H54 (cell line): ENCODE data around the gene LPP.

Source experiments
- DNase-seq: peaks from one replicate; pipeline ENCODE4 v3.0.0; 2011; ENCODE audit warnings: low spot score, mixed read lengths; ENCODE audit not compliant: insufficient read length
- FAIRE-seq: peaks from 3 replicates; lab custom pipeline; 2011; peaks lifted over from hg19 to GRCh38; lab: Jason Lieb, UNC
- POLR2A ChIP-seq: IDR thresholded peaks from 2 replicates; pipeline ENCODE4 v1.6.1; 2011; ENCODE audit warnings: low read depth, mild to moderate bottlenecking, low read length

Gene LPP

DNA sequence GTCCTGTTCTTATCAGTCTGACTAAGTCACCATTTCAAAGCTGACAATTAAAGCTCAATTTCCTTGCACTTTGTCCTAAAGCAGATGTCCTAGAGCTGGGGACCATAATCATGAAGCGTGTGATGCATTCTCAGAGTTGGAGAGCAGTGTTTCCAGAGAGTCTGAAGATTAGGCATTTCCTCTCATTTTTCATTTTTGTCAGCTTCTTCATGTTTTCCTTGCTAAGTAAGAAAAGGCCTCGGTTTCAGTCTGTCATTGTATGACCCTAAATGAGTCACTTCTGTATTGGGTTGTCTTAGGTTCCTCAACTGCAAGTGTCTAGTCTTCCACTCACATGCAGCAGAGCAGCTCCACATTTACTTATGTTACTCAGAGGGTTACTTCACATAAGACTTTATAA, 760.6 kb downstream of the LPP start:
- DNase-seq = no peak
- no peak for TF ChIP-seq POLR2A
- peak; percentile 93 for FAIRE-seq

DNA sequence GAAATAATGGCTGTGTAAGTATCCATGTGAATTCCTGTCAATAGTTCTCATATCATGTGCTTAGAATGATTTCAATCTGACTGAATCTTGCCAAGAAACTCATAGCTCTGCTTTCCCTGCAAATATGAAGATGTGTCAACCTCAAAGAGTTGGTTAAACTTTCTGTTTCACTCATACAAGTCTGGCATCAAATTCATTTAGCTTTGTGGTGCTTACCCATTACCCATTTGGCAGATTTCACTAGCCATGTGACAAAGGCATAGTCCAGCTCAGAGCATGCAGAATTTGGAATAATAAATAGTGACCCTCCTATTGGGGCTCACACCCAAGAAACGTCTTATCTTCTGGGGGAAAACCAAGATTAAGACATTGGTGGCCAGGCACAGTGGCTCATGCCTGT, 761.2 kb downstream of the LPP start:
- TF ChIP-seq POLR2A = no peak
- FAIRE-seq (peak; percentile 66), DNase-seq (no peak)

- FAIRE-seq = peak; percentile 64
- no peak for TF ChIP-seq POLR2A
- no peak for DNase-seq
Observed at GRCh38 chr3:188916934-188917401, 763.0 kb downstream of the LPP start.

- FAIRE-seq (no peak), DNase-seq (no peak)
- no peak for TF ChIP-seq POLR2A
Observed at GRCh38 chr3:188918093-188918492, 764.1 kb downstream of the LPP start.

- DNase-seq (no peak), FAIRE-seq (no peak)
- TF ChIP-seq POLR2A = no peak
Observed at GRCh38 chr3:188923671-188924070, 769.7 kb downstream of the LPP start.

DNA sequence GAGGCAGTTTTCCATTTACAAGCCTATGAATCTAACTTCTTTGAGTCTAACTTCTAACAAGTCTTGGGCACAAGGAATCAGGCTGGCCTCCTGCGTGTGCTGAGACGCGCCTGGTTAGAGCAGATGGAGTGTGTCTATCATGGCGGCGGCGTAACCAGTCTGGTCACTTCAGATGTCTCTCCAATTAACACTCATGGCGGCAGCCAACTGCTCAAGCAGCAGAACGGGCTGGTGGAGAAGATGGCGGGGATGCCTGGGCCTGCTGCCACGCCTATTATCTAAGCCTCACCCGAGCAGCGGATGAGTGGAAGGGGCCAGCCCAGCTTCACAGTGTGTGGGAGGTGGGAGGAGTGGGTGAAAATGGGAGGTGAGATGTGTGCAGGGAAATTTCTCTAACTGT, 771.4 kb downstream of the LPP start:
- FAIRE-seq = no peak
- TF ChIP-seq POLR2A = no peak
- DNase-seq = no peak

DNA sequence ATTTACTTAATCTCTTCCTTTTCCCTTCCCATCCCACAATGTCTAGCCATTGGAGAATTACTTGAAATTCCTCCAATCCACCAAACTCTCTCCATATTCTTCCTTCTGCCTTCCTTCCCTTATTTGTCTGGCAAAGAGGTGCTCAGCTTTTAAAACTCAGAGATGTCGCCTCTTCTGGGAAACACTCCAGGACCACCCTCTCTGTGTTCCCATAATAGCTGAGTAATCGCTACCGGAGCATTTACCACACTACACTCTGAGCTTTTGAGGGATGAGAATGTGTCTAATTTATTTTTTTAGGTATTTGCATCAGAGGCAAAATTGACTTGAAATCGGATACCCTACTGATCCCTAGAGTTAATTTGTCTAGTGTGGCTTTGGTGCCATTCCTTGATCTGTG, 772.2 kb downstream of the LPP start:
- FAIRE-seq (no peak), DNase-seq (no peak)
- no peak for TF ChIP-seq POLR2A

DNA sequence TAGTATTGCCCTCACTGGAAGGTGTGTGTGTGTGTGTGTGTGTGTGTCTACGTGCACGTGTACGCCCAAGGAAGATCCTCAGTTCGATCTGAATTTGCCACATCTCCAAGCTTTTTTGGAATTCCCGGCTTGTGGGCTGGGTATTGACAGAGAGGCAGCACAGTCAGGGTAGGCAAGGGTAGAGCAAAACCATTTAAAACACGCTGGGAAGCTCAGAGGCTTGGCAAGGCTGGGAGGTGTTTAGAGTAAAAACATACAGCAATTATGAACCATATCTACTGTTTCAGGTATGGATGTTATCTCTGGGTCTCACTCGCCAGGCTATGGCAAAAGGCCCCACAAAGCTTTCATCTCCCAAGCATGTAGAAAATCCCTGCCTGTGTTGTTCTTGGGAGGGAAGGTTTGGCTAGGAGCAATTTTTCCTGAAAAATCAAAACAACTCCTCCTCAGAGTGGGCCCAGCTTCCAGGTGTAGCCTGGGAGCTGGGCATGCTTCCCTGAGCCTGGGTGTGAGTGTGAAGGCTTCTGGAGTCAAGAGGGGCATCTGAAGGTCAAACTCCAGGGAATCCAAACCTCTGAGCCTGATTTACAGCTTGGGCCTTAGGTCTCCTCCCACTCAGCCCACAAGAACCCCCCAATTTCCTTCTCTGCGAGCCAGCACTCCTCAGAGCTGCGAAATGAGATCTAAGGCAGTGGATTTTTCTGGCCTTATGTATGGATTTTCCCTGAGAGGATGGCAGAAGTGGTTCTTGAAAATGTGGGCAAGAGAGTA, 773.0 kb downstream of the LPP start:
- no peak for FAIRE-seq
- TF ChIP-seq POLR2A = no peak

GRCh38 chr3:188927971-188928370, 774.0 kb downstream of the LPP start:
- no peak for FAIRE-seq
- no peak for DNase-seq
- TF ChIP-seq POLR2A = no peak

More for the DNA sequence above, 773.0 kb downstream of the LPP start:
- DNase-seq = no peak

DNA sequence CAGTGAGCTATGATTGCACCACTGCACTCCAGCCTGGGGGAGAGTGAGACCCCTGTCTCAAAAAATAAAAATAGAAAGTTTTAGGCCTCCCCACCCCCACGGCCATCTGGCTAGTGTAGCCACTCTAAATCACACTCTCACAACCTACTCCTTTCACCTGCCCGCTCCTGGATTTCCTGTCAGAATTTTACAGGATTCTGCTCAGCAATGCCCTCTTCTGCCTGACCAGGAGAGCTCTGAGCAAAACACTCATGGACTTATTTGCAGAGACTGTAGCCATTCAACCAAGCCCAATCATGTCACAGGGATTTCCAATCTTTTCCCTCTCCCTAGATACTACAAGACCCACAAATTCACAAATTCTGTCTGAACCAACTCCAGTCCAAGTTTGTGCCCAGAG, 775.2 kb downstream of the LPP start:
- peak; percentile 86 for FAIRE-seq
- TF ChIP-seq POLR2A = no peak
- no peak for DNase-seq

DNA sequence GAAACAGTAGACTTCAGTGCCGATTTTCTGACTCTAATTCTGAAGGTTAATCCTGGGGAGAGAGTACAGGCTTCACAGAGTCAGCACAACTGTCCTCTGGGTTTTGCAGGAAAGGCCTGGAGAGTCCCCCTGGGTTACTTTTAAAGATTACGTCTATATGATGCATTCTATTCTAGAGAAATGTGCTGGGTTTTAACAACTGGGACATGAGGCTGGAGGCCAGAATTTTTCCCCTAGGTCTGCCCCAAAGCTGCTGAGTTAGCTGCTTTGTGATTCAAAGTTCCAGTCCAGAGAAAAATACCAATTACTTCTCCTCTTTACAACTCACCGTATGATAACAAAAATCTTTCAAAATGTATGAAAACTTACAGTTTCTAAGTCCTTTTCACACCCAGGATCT, 777.1 kb downstream of the LPP start:
- FAIRE-seq (no peak), DNase-seq (no peak)
- no peak for TF ChIP-seq POLR2A

DNA sequence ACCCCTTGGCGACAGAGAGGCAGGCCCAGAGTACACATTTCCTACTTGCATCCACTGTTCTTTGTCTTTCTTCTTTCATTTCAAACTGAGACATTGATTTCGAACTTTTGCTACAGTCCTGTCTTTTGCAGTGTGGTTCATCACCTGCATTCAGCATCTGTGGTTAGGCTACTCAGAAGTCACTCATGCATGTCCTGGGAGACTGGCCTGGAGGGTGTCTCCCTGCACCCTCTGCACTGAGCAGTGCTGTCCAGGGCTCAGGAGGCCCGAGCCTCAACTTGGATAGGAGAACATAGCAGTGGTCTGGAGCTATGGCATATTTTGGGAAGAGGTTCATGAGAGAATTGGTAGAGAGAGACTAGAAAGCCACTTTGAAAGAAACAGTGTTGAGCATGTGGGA, 777.6 kb downstream of the LPP start:
- DNase-seq (no peak), FAIRE-seq (peak; percentile 27)
- TF ChIP-seq POLR2A = no peak

GRCh38 chr3:188934989-188935388, 781.0 kb downstream of the LPP start:
- DNase-seq = no peak
- no peak for TF ChIP-seq POLR2A
- no peak for FAIRE-seq

- FAIRE-seq (peak; percentile 36), DNase-seq (no peak)
- TF ChIP-seq POLR2A = no peak
Observed at GRCh38 chr3:188936597-188937107, 782.7 kb downstream of the LPP start.

- FAIRE-seq (no peak), DNase-seq (no peak)
- TF ChIP-seq POLR2A = no peak
Observed at GRCh38 chr3:188937389-188937788, 783.4 kb downstream of the LPP start.

GRCh38 chr3:188938999-188939398, 785.0 kb downstream of the LPP start:
- FAIRE-seq (no peak), DNase-seq (no peak)
- no peak for TF ChIP-seq POLR2A
